ENCODE results near the gene ACSBG1.

ACSBG1 gene

DNA sequence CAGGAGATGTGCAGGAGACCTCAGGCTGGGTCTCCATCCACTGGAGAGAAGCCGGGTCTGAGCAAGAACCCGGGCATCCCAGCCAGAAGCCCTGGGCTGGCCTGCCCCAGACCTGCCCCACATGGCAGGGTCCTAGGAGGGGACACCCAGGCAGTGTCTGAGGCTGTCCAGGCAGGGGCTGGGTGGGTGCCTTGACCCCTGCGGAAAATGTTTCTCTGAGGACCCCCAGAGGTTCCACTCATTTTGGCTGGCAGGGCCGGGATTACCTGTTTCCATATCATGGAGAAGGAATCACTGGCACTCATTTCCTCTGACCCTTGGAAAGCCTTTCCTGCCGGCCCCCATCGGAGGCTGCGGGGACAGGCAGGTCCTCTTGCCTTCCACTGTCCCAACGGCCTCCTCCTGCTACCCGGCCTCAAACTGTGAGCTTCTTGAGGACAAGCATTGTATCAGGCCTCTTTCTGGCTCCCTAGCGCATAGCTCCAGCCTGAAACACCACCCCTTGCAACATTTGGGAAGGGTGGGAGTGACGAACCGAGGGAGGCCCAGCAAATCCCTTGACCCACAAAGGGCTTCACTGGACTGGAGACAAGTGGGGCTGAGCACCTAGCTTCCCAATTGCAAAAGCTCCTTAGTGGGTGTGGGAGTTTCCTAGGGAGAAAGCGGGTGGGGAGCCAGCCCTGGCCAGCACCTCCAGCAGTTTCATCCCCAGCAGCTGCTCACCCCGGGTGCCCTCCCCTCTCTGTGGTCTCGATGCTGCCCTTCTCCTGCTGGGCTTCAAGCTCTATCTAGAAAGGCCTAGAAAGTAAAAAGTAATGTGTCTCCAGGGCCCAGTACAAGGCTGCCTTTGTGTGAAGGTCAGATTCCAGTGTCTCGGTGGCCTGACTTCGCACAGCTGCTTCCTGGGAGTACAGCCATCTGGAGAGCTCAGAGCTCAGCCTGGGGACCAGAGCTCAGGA is 29.7 kb downstream of the ACSBG1 start:
- no peak for DNase-seq (ENCODE audit: low read depth in 1 of 2, low spot score in 1 of 2)

DNA sequence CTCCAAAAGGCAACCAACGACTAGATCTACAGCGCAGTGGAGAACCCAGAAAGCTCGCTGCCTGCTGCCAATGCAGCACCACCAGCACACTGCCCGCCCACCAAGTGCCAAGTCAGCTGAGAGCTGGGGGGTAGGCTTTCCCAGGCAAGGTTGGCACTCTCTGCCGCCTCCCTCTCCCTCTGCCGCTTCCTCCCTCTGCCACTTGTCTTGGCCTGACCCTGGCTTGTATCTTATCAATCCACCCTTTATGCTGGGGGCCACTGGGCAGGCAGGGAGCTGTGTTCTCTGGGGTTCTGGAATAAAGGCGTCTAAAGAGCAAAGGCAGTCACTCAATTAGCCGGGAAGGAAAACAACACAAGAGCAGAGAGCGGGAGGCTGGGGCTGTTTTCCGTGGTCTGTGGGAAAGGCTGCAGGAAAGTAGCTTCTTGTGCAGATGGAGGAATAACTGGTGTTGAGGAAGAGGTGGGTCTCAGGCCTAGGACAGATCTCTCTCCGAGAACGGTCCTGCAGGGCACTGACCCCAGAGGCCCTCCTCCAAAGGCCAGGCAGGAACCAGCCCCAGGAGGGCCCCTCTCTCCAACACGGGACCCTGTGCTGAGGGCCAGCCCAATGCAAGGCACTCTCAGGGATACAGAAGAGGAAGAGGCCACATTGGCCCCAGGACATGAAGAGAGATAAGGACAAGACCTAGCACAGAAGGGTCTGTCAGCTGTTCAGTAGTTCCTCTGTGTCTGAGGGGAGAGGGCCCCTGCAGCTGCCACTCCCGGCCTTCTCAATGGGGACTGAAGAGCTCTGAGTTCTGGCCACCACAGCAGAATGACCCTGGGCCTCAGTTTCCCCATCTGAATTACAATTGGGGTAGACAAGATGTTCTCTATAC is 30.8 kb downstream of the ACSBG1 start:
- DNase-seq (ENCODE audit: low read depth in 1 of 2, low spot score in 1 of 2) = no peak

DNA sequence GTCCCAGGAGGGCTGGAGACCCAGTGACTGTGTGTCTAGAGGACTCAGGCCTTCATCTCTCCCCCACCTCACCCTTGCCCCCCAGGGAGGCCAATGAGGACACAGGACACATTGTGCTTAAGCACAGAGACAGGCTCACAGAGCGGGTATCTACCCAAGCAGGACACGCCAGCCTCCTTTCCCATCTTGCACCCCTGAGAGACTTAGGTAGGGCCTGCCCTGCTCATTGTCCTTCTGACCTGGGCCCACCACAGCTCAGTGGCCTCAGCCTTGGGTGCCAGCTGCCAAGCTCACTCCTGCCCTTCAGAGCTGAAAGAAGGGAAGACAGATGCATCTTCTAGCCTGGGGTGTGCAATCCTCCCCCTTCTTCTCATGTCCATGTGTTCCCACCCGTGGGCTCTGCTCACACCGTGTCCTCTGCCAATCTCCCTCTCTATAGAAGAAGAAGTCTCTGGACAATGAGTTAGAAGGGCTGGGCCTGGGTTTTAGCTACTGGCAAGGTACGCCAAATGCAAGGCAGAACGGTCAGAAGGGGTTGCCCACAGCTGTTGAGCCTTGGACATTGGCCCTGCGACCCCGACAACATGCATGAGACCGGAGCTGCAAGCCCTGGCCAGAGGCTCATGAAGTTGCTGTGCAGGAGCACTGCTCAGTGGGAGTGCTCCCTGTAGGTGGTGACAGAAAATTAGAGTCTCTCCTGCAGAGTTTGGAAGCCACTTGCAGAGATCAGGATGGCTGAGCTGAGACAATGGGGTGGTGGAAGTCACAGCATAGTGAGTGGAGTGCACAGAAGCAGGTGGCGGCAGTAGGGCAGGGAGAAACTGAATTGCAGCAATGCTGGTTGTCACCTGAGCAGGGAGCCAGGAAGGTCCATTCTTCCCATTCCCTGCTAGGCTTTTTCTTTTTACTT is 32.8 kb downstream of the ACSBG1 start:
- DNase-seq (ENCODE audit: low read depth in 1 of 2, low spot score in 1 of 2) = no peak

DNA sequence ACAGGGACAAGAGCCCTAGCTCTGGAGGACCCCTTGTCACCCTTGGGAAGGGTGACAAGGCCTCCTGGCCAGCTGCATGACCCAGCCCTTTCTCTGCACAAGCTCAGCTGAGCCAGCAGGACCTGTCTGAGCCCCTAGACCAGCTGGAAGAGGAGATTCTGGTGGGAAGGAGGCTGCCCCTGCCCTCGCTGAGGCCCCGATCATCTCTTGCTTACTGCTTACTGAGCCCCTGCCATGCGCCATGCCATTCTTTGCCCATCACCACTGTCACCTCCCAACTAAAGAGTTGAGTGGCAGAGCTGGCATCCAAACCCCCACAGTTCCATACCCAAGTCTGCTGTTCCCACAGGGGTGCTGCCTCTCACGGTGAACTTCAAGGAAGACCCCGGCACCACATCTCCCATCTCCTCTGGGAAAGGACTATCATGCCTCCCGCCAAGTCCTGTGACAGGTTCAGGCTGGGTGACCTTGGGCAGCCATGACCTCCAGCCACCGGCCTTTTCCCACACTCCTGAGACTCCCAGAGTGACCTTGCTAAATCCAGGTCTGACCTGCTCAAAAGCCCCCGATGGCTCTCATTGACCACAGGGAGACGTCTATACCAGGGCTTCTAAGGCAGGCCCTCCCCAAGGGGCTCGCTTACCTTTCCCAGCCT is 34.0 kb downstream of the ACSBG1 start:
- no peak for DNase-seq (ENCODE audit: low read depth in 1 of 2, low spot score in 1 of 2)

DNA sequence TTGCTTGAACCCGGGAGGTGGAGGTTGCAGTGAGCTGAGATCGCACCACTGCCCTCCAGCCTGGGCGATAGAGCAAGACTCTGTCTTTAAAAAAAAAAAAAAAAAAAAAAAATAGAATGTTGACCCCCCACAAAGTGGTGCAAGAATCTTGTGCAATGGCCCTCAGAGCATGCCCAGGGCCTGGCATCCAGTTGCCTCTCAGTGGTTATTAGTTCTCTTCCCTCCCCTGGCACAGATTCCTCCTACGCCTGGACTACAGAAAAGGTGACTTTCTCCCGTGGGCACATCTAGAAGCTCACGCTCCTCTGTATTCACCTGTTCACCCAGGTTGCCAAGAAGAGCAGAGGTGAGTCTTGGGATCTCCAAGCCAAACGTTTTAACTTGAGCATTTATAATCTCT is 36.7 kb downstream of the ACSBG1 start:
- no peak for DNase-seq (ENCODE audit: low read depth in 1 of 2, low spot score in 1 of 2)

DNA sequence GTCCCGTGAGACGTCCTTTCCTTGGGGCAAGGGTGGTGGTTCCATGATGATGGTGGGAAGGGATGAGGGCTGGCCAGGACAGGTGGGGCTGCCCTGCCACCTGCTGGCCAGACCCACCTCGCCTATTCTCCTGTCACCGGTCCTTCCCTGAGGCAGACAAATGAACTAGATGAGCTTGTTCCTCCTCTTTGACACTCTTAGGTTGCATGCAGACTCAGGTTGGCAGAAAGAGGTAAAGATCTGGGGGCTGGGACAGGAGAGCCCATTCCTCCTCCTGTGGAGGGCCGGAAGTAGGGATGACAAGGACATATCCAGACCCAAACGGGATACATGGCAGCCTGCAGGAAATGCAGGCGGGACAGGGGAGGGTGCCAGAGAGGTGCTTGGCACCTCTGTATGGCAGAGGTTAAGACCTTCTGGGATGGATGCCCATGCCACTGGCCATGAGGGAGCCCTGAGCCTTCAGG is 38.6 kb downstream of the ACSBG1 start:
- DNase-seq (ENCODE audit: low read depth in 1 of 2, low spot score in 1 of 2) = peak; percentile 15 to 37

DNA sequence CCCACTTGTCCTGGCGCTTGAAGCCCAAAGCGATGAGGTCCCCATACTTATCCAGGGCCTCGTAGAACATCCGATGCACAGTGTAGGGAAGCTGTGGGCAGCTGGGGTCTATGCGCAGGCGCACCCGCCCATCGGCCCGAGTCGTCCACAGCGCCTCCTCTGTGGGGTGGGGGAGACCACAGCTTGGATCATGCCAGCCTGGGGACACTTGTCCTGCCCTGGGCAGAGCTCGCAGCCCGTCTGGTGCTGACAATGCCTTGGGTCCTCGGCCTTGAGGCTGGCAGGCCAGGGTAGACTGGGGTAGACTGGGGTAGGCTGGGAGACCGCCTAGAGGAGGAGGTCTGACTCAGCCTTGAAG is 39.8 kb downstream of the ACSBG1 start:
- no peak for DNase-seq (ENCODE audit: low read depth in 1 of 2, low spot score in 1 of 2)

DNA sequence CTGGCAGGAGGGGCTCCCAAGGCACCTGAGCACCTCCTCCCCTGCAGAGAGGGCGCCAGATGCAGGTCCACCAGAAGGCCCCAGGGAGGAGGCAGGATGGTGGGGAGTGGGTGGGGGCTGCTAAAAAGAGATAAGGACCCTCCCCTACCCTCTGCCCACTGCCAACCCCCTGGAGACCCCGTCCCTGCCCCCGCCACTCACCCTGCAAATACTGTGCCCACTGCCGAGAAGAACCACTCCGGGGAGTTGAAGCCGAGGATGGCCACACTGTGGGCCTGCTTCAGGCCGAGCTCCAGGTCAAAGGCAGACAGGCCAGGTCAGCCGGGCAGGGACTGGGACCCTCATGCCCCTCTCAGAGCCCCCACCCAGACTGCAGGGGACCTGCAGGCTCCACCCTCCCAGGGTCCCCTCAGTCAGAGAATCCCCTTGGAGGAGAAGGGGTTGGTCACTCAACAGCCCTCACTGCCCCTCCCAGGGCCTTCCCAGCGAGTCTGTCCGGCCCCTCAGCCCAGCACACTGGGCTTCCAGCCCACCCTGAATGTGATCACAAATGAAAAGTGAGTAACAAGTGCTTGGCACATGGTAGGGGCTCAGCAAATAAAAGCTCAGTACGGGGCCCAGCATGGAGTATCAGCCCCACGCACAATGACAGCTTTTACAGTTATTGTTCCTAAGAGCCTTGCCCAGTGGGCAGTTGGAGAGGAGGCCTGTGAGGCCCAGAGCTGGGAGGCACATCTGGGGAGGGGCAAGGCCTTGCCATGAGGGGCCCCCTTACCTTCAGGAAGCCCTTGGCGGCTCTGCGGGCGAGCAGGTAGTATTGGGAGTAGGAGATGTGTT is 40.4 kb downstream of the ACSBG1 start:
- no peak for DNase-seq (ENCODE audit: low read depth in 1 of 2, low spot score in 1 of 2)

DNA sequence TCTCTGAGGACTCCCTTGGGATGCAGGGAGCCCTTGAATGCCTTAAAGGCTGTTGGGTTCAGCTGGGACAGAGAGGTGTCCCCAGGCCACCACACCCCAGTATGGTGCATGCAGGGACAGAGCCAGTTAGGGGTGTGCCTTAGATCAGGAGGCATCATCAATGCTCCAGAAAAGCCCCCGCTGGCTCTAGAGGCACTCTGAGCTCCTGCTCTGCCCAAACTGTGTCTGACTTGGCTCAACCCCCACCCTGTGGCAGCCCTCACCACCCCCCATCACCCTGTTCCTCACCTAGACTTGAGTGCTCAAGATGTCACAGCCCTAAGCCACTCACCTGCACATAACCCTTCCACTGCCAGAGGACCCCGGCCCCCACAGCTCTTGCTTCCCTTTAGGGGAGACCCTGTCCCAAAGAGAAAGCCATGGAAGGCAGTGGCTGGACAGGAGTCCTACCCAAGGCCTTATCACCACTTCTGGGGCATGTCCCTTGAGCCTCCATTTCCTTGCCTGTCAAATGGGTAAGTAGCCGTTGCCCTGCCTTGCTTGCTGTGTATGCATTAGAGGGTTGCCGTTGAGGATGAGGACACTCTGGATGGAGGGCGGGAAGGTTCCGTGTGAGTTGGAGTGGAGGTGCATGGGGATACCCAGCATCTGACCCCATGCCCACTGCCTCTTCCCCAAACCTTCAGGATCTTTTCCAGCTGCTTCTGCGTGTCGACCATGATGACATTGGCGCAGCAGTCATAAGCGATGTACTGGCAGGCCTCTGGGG is 41.4 kb downstream of the ACSBG1 start:
- DNase-seq (ENCODE audit: low read depth in 1 of 2, low spot score in 1 of 2) = no peak

DNA sequence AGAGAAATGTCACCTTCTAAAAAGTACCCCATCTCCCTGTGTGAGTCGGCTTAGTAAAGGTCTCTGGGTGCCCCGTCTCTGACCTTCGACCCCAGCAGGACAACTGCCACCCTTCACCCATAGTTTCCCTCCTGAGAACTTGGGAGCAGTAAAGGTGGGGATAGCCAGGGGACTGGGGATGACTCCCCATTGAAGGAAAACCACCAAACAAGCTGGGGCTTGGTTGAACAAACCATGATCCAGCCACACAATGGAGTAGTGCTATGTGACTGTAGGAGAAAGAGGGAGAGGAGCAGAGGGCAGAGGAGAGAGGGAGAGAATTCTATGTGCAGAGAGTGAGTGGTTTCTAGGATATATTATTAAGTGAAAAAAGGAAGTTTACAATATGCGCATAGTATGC is 51.5 kb downstream of the ACSBG1 start:
- no peak for DNase-seq (ENCODE audit: low read depth in 1 of 2, low spot score in 1 of 2)

DNA sequence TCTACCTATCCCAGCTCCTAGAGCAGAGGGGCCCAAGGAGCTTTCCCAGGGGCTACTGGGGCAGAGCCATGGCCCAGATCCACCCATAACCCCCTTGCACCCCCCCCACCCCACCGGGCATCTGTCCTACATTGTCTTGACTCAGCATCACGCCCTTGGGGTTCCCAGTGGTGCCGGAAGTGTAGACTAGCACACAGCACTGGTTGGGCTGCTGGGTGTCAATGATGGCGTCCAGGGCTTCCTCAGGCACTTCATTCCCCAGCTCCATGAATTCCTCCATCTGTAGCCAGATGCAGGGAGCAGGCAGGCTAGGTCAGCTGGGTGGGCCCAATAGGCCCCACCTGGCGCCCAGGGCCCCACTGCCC is 52.0 kb downstream of the ACSBG1 start:
- no peak for DNase-seq (ENCODE audit: low read depth in 1 of 2, low spot score in 1 of 2)

DNA sequence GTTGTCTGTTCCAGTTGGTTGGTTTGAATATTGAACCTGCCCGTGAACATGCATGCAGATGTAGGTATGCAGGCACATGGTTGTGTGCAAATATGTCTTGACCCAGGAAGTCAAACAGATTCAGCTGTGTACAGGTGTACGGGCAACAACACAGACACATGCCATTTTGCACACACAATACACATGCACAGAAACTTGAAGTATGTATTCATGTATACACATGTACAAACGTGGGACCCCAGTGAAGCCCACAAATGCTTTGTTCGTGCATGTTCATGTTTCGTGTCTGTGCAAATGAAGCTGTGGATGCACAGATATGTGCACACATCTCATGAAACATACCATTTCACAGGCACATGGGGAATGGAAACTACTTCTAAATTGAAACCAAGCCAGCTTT is 54.5 kb downstream of the ACSBG1 start:
- DNase-seq (ENCODE audit: low read depth in 1 of 2, low spot score in 1 of 2) = no peak

DNA sequence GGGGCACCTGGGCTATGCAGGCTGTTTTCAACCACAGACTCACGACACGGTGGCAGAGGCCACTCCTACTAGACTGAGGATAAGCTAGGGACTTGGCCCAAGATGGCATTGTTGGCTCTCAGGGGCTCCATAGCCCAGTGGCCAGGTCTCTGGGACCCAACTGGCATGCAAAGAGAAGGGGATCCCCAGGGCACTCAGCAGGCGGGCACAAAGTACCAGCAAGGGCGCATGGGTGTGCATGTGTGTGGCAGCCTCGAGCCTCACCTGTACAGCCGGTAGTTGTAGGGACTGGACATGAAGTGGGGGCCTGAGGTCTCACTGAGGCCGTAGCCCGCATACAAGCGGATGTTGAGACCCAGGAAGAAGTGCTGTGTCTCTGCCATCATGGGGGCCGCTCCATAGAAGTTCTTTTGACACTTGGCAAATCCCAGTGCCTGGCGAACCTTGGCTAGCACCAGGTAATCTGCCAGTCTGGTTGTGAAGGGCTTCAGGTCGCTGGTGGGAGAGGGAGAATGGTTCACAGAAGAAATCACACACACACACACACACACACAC is 55.0 kb downstream of the ACSBG1 start:
- no peak for DNase-seq (ENCODE audit: low read depth in 1 of 2, low spot score in 1 of 2)

DNA sequence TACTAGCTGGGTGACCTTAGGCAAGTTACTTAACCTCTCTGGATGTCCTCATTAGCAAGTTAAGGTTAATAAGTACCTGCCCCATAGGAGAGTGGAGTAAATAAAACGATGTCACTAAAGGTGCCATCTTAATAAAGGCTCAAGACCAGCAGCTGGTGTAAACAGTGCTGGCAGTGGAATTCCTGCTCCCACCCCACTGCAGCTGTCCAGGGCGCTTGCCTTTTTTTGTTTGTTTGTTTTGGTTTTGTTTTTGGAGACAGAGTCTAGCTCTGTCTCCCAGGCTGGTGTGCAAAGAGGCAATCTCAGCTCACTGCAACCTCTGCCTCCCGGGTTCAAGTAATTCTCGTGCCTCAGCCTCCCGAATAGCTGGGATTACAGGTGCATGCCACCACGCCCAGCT is 56.3 kb downstream of the ACSBG1 start:
- no peak for DNase-seq (ENCODE audit: low read depth in 1 of 2, low spot score in 1 of 2)

DNA sequence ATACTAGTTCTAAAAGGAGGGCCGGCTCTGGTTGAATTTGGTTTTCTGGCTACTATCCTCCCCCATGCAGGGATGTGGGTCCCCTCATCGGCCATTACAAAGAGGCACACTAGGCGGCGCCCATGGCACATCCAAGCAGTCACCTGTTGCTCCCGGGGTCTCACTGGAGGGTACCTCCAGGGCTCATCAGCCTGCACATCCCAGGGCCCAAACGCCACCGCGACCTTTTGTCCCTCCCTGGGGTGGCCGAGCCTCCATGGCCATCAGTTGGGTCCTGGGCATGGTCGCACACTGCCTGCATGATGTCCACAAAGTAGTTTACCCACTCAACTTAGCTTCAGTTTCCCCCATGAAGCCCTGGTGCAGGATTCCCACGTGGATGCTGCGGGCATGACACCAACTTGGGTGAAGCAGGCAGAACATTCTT is 56.9 kb downstream of the ACSBG1 start:
- DNase-seq (ENCODE audit: low read depth in 1 of 2, low spot score in 1 of 2) = no peak

DNA sequence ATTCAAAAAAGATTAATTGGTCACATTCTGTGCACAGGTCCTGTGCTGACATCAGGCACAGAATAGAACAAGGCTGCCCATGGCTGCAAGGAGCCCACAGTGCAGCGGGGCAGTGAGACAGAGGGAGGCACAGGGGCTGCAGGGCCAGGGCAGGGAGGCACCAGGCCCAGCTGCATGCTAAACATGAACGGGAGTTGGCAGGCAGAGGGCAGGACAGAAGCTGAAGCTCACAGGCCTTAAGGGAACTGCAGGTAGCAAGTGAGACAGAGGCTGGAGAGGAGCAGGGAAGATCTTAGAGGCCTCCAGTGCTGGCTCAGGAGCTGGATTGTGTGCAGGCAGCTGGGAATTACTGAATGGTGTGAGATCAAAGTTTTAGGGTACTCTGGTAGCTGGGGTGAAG is 59.0 kb downstream of the ACSBG1 start:
- DNase-seq (ENCODE audit: low read depth in 1 of 2, low spot score in 1 of 2) = no peak

DNA sequence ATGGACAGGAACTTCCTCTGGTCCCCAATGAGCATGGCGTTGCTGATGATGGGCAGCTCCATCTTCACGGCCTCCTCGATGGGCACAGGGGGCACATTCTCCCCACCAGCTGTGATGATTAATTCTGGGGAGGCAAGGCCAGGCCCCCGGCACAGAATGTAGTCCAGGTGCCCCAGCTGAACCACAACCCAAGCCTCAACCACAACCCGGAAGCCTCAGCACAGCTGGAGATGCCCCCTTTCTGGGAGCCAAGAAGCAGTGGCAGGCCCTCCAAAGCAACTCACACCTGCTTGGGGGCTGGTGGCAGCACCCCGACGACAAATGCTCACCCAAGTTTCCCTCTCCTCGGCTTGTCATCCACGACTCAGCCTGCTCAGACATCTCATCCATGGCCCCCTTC is 60.0 kb downstream of the ACSBG1 start:
- no peak for DNase-seq (ENCODE audit: low read depth in 1 of 2, low spot score in 1 of 2)

DNA sequence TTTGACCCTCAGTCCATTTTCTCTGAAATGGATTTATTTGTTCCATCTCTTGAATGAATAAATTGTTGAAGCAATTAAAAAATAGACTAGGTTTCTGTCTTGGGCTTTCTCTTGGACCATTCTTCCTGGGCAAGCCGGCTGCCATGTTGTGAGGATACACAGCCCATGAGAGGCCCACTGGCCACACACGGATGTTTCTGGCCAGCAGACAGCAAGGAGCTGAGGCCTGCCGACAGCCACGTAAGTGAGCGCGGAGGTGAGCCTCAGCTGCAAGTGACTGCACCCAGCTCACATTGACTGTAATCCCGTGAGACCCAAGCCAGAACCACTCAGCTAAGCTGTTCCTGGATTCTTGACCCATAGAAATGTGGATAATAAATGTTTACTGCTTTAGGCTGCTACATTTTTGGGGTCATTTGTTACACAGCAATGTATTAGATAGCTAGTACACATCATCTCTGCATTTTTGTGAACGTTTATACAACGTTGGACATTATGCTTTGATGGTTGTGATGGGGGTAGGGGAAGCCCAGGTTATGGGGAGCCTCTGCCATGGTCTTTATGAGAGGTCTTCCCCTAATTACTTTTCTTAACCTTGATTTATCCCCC is 62.4 kb downstream of the ACSBG1 start:
- no peak for DNase-seq (ENCODE audit: low read depth in 1 of 2, low spot score in 1 of 2)
